Tibial nerve (tissue), 3 donors: Measurements from ENCODE around the gene ABTB1.

Experiments used
- POLR2A ChIP-seq, 2 donors: fragments of 450-650 bp; IDR thresholded peaks; one replicate each; pipeline ENCODE4 v1.6.1; 2017; ENCODE audit warnings: antibody characterized with exemption in 2 of 2, mild to moderate bottlenecking in 2 of 2, moderate library complexity in 2 of 2
- TF ChIP-seq, protein P1 (sequence below), 5 experiments: fragments of 200-600 bp in 3 of 5; fragments of 450-650 bp in 2 of 5; sonication (generic) in 3 of 5; IDR thresholded peaks; one replicate each; pipeline ENCODE4 v1.5.1; 2016 to 2019; ENCODE audit warnings: antibody characterized with exemption in 5 of 5, mild to moderate bottlenecking in 3 of 5, moderate library complexity in 2 of 5

DNA sequence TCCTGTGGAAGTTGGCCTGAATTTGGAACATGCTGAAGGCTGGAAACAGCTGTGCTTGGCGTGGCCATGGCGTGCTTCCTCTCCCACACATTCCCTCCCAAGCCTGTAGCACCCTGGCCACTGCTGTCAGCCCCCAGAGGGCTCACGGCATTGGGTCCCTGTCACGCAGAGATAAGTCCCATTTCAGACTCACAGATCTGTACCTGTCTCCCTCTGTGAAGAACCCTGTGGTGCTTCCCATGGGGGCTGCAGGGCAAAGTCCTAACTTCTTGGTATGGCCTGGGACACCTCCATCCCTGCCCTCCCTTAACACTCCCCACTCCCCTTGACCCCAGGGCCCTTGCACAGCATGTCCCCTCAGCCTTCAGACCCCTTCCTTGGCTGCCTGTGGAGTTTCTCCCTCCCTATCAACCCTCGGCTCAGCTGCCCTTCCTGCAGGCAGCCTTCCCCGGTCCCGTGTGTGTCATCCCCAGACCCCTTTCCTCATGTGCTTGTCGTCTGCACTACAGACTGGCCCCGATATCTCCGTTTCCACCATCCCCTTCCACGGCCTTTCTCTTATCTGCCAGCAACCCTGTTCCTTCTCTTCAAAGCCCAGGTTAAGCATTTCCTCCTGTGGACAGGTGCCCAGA is 28.6 kb downstream of the ABTB1 start:
- TF ChIP-seq, protein P1, sequence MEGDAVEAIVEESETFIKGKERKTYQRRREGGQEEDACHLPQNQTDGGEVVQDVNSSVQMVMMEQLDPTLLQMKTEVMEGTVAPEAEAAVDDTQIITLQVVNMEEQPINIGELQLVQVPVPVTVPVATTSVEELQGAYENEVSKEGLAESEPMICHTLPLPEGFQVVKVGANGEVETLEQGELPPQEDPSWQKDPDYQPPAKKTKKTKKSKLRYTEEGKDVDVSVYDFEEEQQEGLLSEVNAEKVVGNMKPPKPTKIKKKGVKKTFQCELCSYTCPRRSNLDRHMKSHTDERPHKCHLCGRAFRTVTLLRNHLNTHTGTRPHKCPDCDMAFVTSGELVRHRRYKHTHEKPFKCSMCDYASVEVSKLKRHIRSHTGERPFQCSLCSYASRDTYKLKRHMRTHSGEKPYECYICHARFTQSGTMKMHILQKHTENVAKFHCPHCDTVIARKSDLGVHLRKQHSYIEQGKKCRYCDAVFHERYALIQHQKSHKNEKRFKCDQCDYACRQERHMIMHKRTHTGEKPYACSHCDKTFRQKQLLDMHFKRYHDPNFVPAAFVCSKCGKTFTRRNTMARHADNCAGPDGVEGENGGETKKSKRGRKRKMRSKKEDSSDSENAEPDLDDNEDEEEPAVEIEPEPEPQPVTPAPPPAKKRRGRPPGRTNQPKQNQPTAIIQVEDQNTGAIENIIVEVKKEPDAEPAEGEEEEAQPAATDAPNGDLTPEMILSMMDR (IDR thresholded peaks at IDR 0.05) = no peak
- TF ChIP-seq POLR2A (IDR thresholded peaks at IDR 0.05) = no peak
